Neural cell (in vitro differentiated cells): ENCODE results near the gene XCR1. TPM values are rescaled to one million over a fixed set of nuclear protein-coding genes. Genes with fewer than 3 reads are reported as not detected.

Experiments used
- H2AFZ ChIP-seq: fragments of 200-600, 300-800 bp; sonication (generic), shearing (Covaris generic); 2 replicates; pipeline ENCODE4 v1.6.0; 2014; ENCODE audit warnings: low read depth, mild to moderate bottlenecking, antibody characterized with exemption, low read length, moderate library complexity
- H3F3A ChIP-seq: fragments of 200-600 bp; shearing (Covaris generic); 2 replicates; pipeline ENCODE4 v1.6.1; 2016; ENCODE audit warnings: mild to moderate bottlenecking, moderate library complexity, mixed read lengths, antibody characterized with exemption, low read length; ENCODE audit not compliant: insufficient read depth, poor library complexity, severe bottlenecking
- H3K27ac ChIP-seq: fragments of 200-600, 300-800 bp; sonication (generic), shearing (Covaris generic); 2 replicates; pipeline ENCODE4 v1.5.1; 2014; ENCODE audit warnings: mild to moderate bottlenecking, low read length, moderate library complexity
- H3K27me3 ChIP-seq: fragments of 300-800, 200-600 bp; sonication (generic), shearing (Covaris generic); 2 replicates; pipeline ENCODE4 v1.6.0; 2014; ENCODE audit warnings: mild to moderate bottlenecking, low read depth, low read length, moderate library complexity; ENCODE audit not compliant: insufficient read depth
- H3K36me3 ChIP-seq: fragments of 300-800, 200-600 bp; sonication (generic), shearing (Covaris generic); 2 replicates; pipeline ENCODE4 v1.5.1; 2014; ENCODE audit warnings: mild to moderate bottlenecking, antibody characterized with exemption, low read length, moderate library complexity; ENCODE audit not compliant: insufficient read depth
- H3K4me2 ChIP-seq: fragments of 300-800, 200-600 bp; sonication (generic), shearing (Covaris generic); 2 replicates; pipeline ENCODE4 v1.6.0; 2014; ENCODE audit warnings: mild to moderate bottlenecking, low read length
- H3K4me3 ChIP-seq: fragments of 300-800, 200-600 bp; sonication (generic), shearing (Covaris generic); 2 replicates; pipeline ENCODE4 v1.5.1; 2014; ENCODE audit warnings: mild to moderate bottlenecking, low read length, moderate library complexity
- H3K79me2 ChIP-seq: fragments of 200-600 bp; shearing (Covaris generic); replicated peaks from 2 replicates; pipeline ENCODE4 v1.6.0; 2014; ENCODE audit warnings: mild to moderate bottlenecking, low read length, moderate library complexity; ENCODE audit not compliant: insufficient read depth
- H3K9ac ChIP-seq: fragments of 300-800, 200-600 bp; sonication (generic), shearing (Covaris generic); 2 replicates; pipeline ENCODE4 v1.6.1; 2016; ENCODE audit warnings: mild to moderate bottlenecking, low read length, mixed read lengths
- H3K9me2 ChIP-seq: fragments of 200-600 bp; shearing (Covaris generic); 2 replicates; pipeline ENCODE4 v1.6.1; 2016; ENCODE audit warnings: mild to moderate bottlenecking, low read length, mixed read lengths; ENCODE audit not compliant: insufficient read depth
- H3K9me3 ChIP-seq: fragments of 200-600, 300-800 bp; sonication (generic), shearing (Covaris generic); 2 replicates; pipeline ENCODE4 v1.6.1; 2016; ENCODE audit warnings: mild to moderate bottlenecking, mixed run types, low read length, moderate library complexity, mixed read lengths
- H4K20me1 ChIP-seq: fragments of 200-600 bp; shearing (Covaris generic); 2 replicates; pipeline ENCODE4 v1.6.1; 2016; ENCODE audit warnings: mild to moderate bottlenecking, mixed run types; ENCODE audit not compliant: insufficient read depth
- CTCF ChIP-seq: fragments of 450-650 bp; IDR thresholded peaks from 2 replicates; pipeline ENCODE4 v1.5.1; 2014; ENCODE audit warnings: antibody characterized with exemption, mild to moderate bottlenecking, moderate library complexity; ENCODE audit not compliant: poor library complexity, severe bottlenecking
- EP300 ChIP-seq: fragments of 450-650 bp; conservative IDR thresholded peaks from 2 replicates; pipeline ENCODE4 v1.6.1; 2014; ENCODE audit warnings: antibody characterized with exemption, mild to moderate bottlenecking, moderate library complexity; ENCODE audit not compliant: poor library complexity, severe bottlenecking
- EZH2 ChIP-seq: fragments of 200-600, 300-800 bp; shearing (Covaris generic), sonication (generic); IDR thresholded peaks from 2 replicates; pipeline ENCODE4 v1.6.1; 2014; ENCODE audit warnings: antibody characterized with exemption, low read length, borderline replicate concordance, mild to moderate bottlenecking; ENCODE audit not compliant: insufficient read depth, poor library complexity, severe bottlenecking
- MXI1 ChIP-seq: fragments of 450-650 bp; conservative IDR thresholded peaks from 2 replicates; pipeline ENCODE4 v1.6.1; 2014; ENCODE audit warnings: antibody characterized with exemption, mild to moderate bottlenecking; ENCODE audit not compliant: poor library complexity, severe bottlenecking
- POLR2AphosphoS5 ChIP-seq: IDR thresholded peaks from 2 replicates; pipeline ENCODE4 v1.6.1; 2012
- RAD21 ChIP-seq: fragments of 450-650 bp; conservative IDR thresholded peaks from 2 replicates; pipeline ENCODE4 v1.6.1; 2014; ENCODE audit warnings: antibody characterized with exemption, mild to moderate bottlenecking, moderate library complexity
- REST ChIP-seq: IDR thresholded peaks from 2 replicates; pipeline ENCODE4 v1.6.1; 2012; ENCODE audit warnings: borderline replicate concordance
- SMC3 ChIP-seq: fragments of 450-650 bp; conservative IDR thresholded peaks from 2 replicates; pipeline ENCODE4 v1.6.1; 2014; ENCODE audit warnings: antibody characterized with exemption, mild to moderate bottlenecking, moderate library complexity; ENCODE audit not compliant: poor library complexity
- TAF1 ChIP-seq: IDR thresholded peaks from 2 replicates; pipeline ENCODE4 v1.6.1; 2012; ENCODE audit warnings: low read depth
- polyA plus RNA-seq: library from polyadenylated mRNA; depleted of rRNA; stranded (reverse); fragments of >200 nt; gene quantifications from 2 replicates; pipeline ENCODE4 v1.2.3, GENCODE V29; 2014

Gene XCR1
- polyA plus RNA-seq, 1 donor from 2014 or later, result not detected

- no peaks in the 10 kb centered on the region for H3K79me2 ChIP-seq
- H3K36me3 ChIP-seq, result no peaks in the 10 kb centered on the region
- no peaks in the 10 kb centered on the region for H3K27me3 ChIP-seq
- H3K9me2 ChIP-seq, result no peaks in the 10 kb centered on the region
- no peak overlapping the region for H3K27ac ChIP-seq
- no peak overlapping the region for H3K9ac ChIP-seq
- no peaks in the 10 kb centered on the region for H4K20me1 ChIP-seq
- H3K9me3 ChIP-seq, result no peaks in the 10 kb centered on the region
- H3F3A ChIP-seq, result no peaks in the 10 kb centered on the region
- no peak for TF ChIP-seq CTCF
- TF ChIP-seq SMC3, result no peak
- no peak for TF ChIP-seq EZH2
- TF ChIP-seq POLR2AphosphoS5, result no peak
- no peak for TF ChIP-seq MXI1
- TF ChIP-seq REST, result no peak
- TF ChIP-seq RAD21, result no peak
- no peak for TF ChIP-seq EP300
- no peak overlapping the region for H3K4me2 ChIP-seq
- no peak overlapping the region for H2AFZ ChIP-seq
- H3K4me3 ChIP-seq, result no peak overlapping the region
These were observed 5.8 kb downstream of the XCR1 start for GRCh38 chr3:46021516-46021915.

DNA sequence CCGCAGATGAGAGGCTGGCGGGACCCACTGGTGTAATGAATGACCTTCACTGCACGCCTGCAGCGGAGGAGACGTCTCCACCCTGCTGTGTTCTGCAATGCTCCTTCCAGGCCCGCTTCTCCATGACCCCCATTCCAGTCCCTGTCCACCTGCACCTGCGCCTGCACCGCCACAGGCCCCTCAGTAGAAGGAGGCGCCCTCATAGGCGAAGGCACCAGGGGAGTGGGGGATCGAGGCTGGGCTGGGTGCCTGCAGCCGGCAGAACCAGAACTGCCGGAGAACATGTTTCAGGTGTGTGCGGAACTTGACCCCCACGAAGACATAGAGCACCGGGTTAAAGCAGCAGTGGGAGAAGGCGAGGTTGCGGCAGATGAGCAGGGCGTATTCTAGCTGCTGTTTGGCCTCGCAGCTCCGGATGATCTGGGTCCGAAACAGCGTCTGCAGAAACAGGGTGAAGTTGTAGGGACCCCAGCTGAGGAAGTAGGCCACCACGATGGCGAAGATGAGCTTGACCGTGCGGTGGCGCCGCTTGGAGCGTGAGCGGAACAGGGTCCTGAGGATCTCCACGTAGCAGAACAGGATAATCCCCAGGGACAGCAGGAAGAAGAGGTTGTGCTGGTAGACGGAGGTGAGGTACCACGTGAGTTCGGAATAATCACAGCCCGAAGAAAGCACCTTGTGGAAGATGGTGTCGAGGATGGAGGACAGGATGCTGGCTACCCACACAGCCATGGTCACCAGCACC lies 6.3 kb downstream of the XCR1 start:
- no peak overlapping the region for H3K4me3 ChIP-seq
- H3K79me2 ChIP-seq, result no peaks in the 10 kb centered on the region
- H3K9ac ChIP-seq, result no peak overlapping the region
- H2AFZ ChIP-seq, result no peak overlapping the region
- no peak for TF ChIP-seq EP300
- no peak for TF ChIP-seq RAD21
- no peak for TF ChIP-seq EZH2
- TF ChIP-seq MXI1, result no peak
- TF ChIP-seq TAF1, result no peak
- no peak for TF ChIP-seq REST
- TF ChIP-seq SMC3, result no peak
- TF ChIP-seq POLR2AphosphoS5, result no peak
- H4K20me1 ChIP-seq, result no peaks in the 10 kb centered on the region
- H3F3A ChIP-seq, result no peaks in the 10 kb centered on the region
- no peaks in the 10 kb centered on the region for H3K27me3 ChIP-seq
- no peaks in the 10 kb centered on the region for H3K9me2 ChIP-seq
- H3K27ac ChIP-seq, result no peak overlapping the region
- no peak overlapping the region for H3K4me2 ChIP-seq
- no peaks in the 10 kb centered on the region for H3K9me3 ChIP-seq
- no peaks in the 10 kb centered on the region for H3K36me3 ChIP-seq
